Panc1 (cell line): ENCODE measurements around the gene TMEM88.

Experiments
- POLR2AphosphoS5 ChIP-seq: IDR thresholded peaks from 2 replicates; pipeline ENCODE4 v1.6.1; 2012; ENCODE audit warnings: mild to moderate bottlenecking, low read depth, low read length, moderate library complexity
- SIN3A ChIP-seq: IDR thresholded peaks from 2 replicates; pipeline ENCODE4 v1.6.1; 2012; ENCODE audit warnings: low read depth, mild to moderate bottlenecking, low read length, moderate library complexity, borderline replicate concordance; ENCODE audit not compliant: insufficient read depth
- TCF7L2 ChIP-seq: IDR thresholded peaks from 2 replicates; pipeline ENCODE4 v1.6.1; 2011; ENCODE audit warnings: mild to moderate bottlenecking, low read depth, low read length, inconsistent platforms
- TF ChIP-seq, protein P1 (sequence below), 2 experiments: IDR thresholded peaks; 2 replicates each; pipeline ENCODE4 v1.6.1; 2011 to 2012; ENCODE audit warnings: low read depth in 2 of 2, control low read depth in 1 of 2, low read length in 1 of 2, mild to moderate bottlenecking in 1 of 2, moderate library complexity in 1 of 2; ENCODE audit not compliant: insufficient read depth in 1 of 2
- TF ChIP-seq, protein P2 (sequence below): fragments of 450-650 bp; IDR thresholded peaks from 2 replicates; pipeline ENCODE4 v1.5.1; 2017; ENCODE audit warnings: mild to moderate bottlenecking

- TF ChIP-seq, protein P1, sequence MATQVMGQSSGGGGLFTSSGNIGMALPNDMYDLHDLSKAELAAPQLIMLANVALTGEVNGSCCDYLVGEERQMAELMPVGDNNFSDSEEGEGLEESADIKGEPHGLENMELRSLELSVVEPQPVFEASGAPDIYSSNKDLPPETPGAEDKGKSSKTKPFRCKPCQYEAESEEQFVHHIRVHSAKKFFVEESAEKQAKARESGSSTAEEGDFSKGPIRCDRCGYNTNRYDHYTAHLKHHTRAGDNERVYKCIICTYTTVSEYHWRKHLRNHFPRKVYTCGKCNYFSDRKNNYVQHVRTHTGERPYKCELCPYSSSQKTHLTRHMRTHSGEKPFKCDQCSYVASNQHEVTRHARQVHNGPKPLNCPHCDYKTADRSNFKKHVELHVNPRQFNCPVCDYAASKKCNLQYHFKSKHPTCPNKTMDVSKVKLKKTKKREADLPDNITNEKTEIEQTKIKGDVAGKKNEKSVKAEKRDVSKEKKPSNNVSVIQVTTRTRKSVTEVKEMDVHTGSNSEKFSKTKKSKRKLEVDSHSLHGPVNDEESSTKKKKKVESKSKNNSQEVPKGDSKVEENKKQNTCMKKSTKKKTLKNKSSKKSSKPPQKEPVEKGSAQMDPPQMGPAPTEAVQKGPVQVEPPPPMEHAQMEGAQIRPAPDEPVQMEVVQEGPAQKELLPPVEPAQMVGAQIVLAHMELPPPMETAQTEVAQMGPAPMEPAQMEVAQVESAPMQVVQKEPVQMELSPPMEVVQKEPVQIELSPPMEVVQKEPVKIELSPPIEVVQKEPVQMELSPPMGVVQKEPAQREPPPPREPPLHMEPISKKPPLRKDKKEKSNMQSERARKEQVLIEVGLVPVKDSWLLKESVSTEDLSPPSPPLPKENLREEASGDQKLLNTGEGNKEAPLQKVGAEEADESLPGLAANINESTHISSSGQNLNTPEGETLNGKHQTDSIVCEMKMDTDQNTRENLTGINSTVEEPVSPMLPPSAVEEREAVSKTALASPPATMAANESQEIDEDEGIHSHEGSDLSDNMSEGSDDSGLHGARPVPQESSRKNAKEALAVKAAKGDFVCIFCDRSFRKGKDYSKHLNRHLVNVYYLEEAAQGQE (IDR thresholded peaks at IDR 0.05; ENCODE audit: insufficient read depth in 1 of 2, low read depth in 2 of 2, low read length in 1 of 2): no peak
- TF ChIP-seq POLR2AphosphoS5: no peak
- TF ChIP-seq, protein P2, sequence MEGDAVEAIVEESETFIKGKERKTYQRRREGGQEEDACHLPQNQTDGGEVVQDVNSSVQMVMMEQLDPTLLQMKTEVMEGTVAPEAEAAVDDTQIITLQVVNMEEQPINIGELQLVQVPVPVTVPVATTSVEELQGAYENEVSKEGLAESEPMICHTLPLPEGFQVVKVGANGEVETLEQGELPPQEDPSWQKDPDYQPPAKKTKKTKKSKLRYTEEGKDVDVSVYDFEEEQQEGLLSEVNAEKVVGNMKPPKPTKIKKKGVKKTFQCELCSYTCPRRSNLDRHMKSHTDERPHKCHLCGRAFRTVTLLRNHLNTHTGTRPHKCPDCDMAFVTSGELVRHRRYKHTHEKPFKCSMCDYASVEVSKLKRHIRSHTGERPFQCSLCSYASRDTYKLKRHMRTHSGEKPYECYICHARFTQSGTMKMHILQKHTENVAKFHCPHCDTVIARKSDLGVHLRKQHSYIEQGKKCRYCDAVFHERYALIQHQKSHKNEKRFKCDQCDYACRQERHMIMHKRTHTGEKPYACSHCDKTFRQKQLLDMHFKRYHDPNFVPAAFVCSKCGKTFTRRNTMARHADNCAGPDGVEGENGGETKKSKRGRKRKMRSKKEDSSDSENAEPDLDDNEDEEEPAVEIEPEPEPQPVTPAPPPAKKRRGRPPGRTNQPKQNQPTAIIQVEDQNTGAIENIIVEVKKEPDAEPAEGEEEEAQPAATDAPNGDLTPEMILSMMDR: no peak
- TF ChIP-seq SIN3A: no peak
- TF ChIP-seq TCF7L2: no peak
These were observed 6.7 kb upstream of the TMEM88 start for GRCh38 chr17:7848131-7848579.
